Gastroesophageal sphincter (tissue), 2 donors: Measurements from ENCODE around the gene ZNF692.
"Not testable (repeated sequence)": the region's sequence is repeated elsewhere in the genome, so short reads cannot be mapped to it uniquely, and the experiment has no call there.

Experiments used
- EP300 ChIP-seq: sonication (generic); formaldehyde crosslinking; IDR thresholded peaks from one replicate; pipeline ENCODE4 v1.6.1; 2017; ENCODE audit warnings: antibody characterized with exemption, mild to moderate bottlenecking
- POLR2A ChIP-seq, 2 donors: fragments of 450-650 bp; IDR thresholded peaks; one replicate each; pipeline ENCODE4 v1.6.1; 2017; ENCODE audit warnings: antibody characterized with exemption in 2 of 2, mild to moderate bottlenecking in 2 of 2, moderate library complexity in 1 of 2

- TF ChIP-seq EP300; POLR2A (IDR thresholded peaks at IDR 0.05): not testable (repeated sequence)
Measured at GRCh38 chr1:248889914-248890243, 31.0 kb upstream of the ZNF692 start.
